WTC11 (cell line): Measurements from ENCODE around the gene MTFR2. TPM values are rescaled to one million over a fixed set of nuclear protein-coding genes. Genes with fewer than 3 reads are reported as not detected.
A peak's percentile ranks its signal among the peaks of the same experiment; 100 is the strongest.

Experiments
- ATAC-seq: fragments of 200-7000 bp; cut with Tn5 transposase; 2 replicates; pipeline ENCODE4 v1.10.0; 2021; ENCODE audit warnings: mild to moderate bottlenecking, moderate library complexity
- CTCF ChIA-PET: fragments of 300-600 bp; sonication (Branson Sonifier 250); formaldehyde crosslinking; loops from one replicate; lab custom pipeline; 2021; ENCODE audit warnings: antibody characterized with exemption; lab: Charles Lee
- POLR2A ChIA-PET: fragments of 350-600 bp; sonication (Branson Sonifier 250); formaldehyde crosslinking; loops from one replicate; lab custom pipeline; 2021; ENCODE audit warnings: antibody characterized with exemption; lab: Charles Lee
- DNase-seq: peaks from one replicate; pipeline ENCODE4 v3.0.0; 2021; ENCODE audit warnings: low spot score
- H3K27ac Mint-ChIP-seq: 2 replicates; pipeline ENCODE4 v1.8.0; 2021; ENCODE audit warnings: mixed read lengths
- H3K27me3 Mint-ChIP-seq: 2 replicates; pipeline ENCODE4 v1.8.0; 2021; ENCODE audit warnings: low read depth, mild to moderate bottlenecking, moderate library complexity, mixed read lengths
- H3K36me3 Mint-ChIP-seq: 2 replicates; pipeline ENCODE4 v1.8.0; 2021; ENCODE audit warnings: mixed read lengths
- H3K4me1 Mint-ChIP-seq: 2 replicates; pipeline ENCODE4 v1.8.0; 2022; ENCODE audit warnings: mixed read lengths
- H3K4me3 Mint-ChIP-seq: 2 replicates; pipeline ENCODE4 v1.8.0; 2021; ENCODE audit warnings: mild to moderate bottlenecking, moderate library complexity, mixed read lengths
- H3K9me3 Mint-ChIP-seq: 2 replicates; pipeline ENCODE4 v1.8.0; 2021; ENCODE audit warnings: mixed read lengths
- ATF2 ChIP-seq: sonication (generic); formaldehyde crosslinking; IDR thresholded peaks from 2 replicates; pipeline ENCODE4 v1.8.1; 2022; ENCODE audit warnings: low read depth, missing genetic modification reagents, borderline replicate concordance
- ATF3 ChIP-seq: sonication (generic); formaldehyde crosslinking; conservative IDR thresholded peaks from 2 replicates; pipeline ENCODE4 v1.8.1; 2022; ENCODE audit warnings: mild to moderate bottlenecking, missing genetic modification reagents
- CREB1 ChIP-seq: sonication (generic); formaldehyde crosslinking; IDR thresholded peaks from 2 replicates; pipeline ENCODE4 v1.8.0; 2023; ENCODE audit warnings: mild to moderate bottlenecking, missing genetic modification reagents
- CREM ChIP-seq: sonication (generic); formaldehyde crosslinking; IDR thresholded peaks from 2 replicates; pipeline ENCODE4 v1.8.1; 2022; ENCODE audit warnings: mild to moderate bottlenecking, missing genetic modification reagents, moderate library complexity
- CTCF ChIP-seq: fragments of 200-600 bp; IDR thresholded peaks from 2 replicates; pipeline ENCODE4 v1.8.0; 2022; ENCODE audit warnings: antibody characterized with exemption
- E2F4 ChIP-seq: sonication (generic); formaldehyde crosslinking; IDR thresholded peaks from 2 replicates; pipeline ENCODE4 v1.8.1; 2022; ENCODE audit warnings: low read depth, mild to moderate bottlenecking, moderate library complexity, missing genetic modification reagents, borderline replicate concordance
- ESRRA ChIP-seq: sonication (generic); formaldehyde crosslinking; IDR thresholded peaks from 2 replicates; pipeline ENCODE4 v1.8.1; 2022; ENCODE audit warnings: mild to moderate bottlenecking, missing genetic modification reagents, borderline replicate concordance
- FOXP1 ChIP-seq: sonication (generic); formaldehyde crosslinking; IDR thresholded peaks from 2 replicates; pipeline ENCODE4 v1.8.0; 2022; ENCODE audit warnings: missing genetic modification reagents, mild to moderate bottlenecking, moderate library complexity, borderline replicate concordance
- GABPB1 ChIP-seq: sonication (generic); formaldehyde crosslinking; IDR thresholded peaks from 2 replicates; pipeline ENCODE4 v1.8.1; 2023; ENCODE audit warnings: mild to moderate bottlenecking, missing genetic modification reagents
- GRHL2 ChIP-seq: fragments of 250-450 bp; sonication (Bioruptor Pico); IDR thresholded peaks from 2 replicates; pipeline ENCODE4 v1.8.0; 2022; ENCODE audit warnings: mild to moderate bottlenecking, moderate library complexity; ENCODE audit not compliant: insufficient replicate concordance, severe bottlenecking
- NR3C1 ChIP-seq: sonication (generic); formaldehyde crosslinking; conservative IDR thresholded peaks from 2 replicates; pipeline ENCODE4 v1.8.1; 2023; ENCODE audit warnings: low read depth, mild to moderate bottlenecking, missing genetic modification reagents
- PRRX2 ChIP-seq: fragments of 250-450 bp; sonication (Bioruptor Pico); IDR thresholded peaks from 2 replicates; pipeline ENCODE4 v1.8.0; 2021; ENCODE audit warnings: mild to moderate bottlenecking
- ZNF138 ChIP-seq: sonication (generic); formaldehyde crosslinking; conservative IDR thresholded peaks from 2 replicates; pipeline ENCODE4 v1.8.1; 2022; ENCODE audit warnings: mild to moderate bottlenecking, moderate library complexity, missing genetic modification reagents
- ZNF232 ChIP-seq: sonication (generic); formaldehyde crosslinking; IDR thresholded peaks from 2 replicates; pipeline ENCODE4 v1.8.0; 2022; ENCODE audit warnings: mild to moderate bottlenecking, missing genetic modification reagents
- ZNF423 ChIP-seq: fragments of 250-450 bp; sonication (Bioruptor Pico); IDR thresholded peaks from 2 replicates; pipeline ENCODE4 v2.1.2; 2022; ENCODE audit warnings: mild to moderate bottlenecking, moderate library complexity
- total RNA-seq: library from RNA; stranded (reverse); gene quantifications from 3 replicates; pipeline ENCODE4 v1.2.3, GENCODE V29; 2021
- TF ChIP-seq, protein P1 (sequence below): sonication (generic); formaldehyde crosslinking; conservative IDR thresholded peaks from 2 replicates; pipeline ENCODE4 v1.8.1; 2023; ENCODE audit warnings: mild to moderate bottlenecking, low read depth, missing genetic modification reagents, moderate library complexity
- TF ChIP-seq, protein P2 (sequence below): sonication (generic); formaldehyde crosslinking; IDR thresholded peaks from 2 replicates; pipeline ENCODE4 v1.8.1; 2022; ENCODE audit warnings: mild to moderate bottlenecking, missing genetic modification reagents, moderate library complexity, borderline replicate concordance
- TF ChIP-seq, protein P3 (sequence below): sonication (generic); formaldehyde crosslinking; IDR thresholded peaks from 2 replicates; pipeline ENCODE4 v1.8.1; 2023; ENCODE audit warnings: mild to moderate bottlenecking, missing genetic modification reagents, moderate library complexity

The MTFR2 gene
- total RNA-seq, 1 experiment from 2014 or later = 8.5 TPM

DNA sequence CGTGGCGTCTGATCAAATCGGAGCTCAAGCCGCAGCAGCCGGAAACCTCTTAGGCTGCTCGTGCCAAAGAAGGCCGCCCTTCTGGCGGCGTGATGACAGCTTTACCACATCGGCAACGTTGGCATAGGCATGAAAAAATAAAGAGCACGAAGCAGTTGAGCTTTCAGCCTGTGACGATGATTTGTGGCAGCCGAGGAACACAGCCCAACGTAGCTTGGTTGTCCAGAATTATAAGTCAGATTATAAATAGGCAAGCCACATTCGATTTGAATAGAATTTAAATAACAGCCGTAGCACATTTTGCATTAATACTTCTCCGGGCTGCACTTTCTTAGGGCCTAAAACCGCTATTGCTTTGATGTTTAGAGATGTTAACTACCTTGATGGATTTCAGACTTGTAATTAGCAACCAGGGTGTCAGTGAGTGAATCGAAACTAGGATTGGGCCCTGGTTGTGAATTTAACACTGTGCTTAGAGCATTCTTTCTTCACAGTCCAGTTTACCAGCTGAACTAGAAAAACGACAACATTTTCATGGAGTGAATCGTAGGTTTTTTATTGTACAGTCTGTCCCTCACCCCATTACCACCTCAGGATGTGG lies 40.4 kb upstream of the MTFR2 start (continued):
- TF ChIP-seq, protein P1, sequence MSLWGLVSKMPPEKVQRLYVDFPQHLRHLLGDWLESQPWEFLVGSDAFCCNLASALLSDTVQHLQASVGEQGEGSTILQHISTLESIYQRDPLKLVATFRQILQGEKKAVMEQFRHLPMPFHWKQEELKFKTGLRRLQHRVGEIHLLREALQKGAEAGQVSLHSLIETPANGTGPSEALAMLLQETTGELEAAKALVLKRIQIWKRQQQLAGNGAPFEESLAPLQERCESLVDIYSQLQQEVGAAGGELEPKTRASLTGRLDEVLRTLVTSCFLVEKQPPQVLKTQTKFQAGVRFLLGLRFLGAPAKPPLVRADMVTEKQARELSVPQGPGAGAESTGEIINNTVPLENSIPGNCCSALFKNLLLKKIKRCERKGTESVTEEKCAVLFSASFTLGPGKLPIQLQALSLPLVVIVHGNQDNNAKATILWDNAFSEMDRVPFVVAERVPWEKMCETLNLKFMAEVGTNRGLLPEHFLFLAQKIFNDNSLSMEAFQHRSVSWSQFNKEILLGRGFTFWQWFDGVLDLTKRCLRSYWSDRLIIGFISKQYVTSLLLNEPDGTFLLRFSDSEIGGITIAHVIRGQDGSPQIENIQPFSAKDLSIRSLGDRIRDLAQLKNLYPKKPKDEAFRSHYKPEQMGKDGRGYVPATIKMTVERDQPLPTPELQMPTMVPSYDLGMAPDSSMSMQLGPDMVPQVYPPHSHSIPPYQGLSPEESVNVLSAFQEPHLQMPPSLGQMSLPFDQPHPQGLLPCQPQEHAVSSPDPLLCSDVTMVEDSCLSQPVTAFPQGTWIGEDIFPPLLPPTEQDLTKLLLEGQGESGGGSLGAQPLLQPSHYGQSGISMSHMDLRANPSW (CRISPR knock-in tag) = no peak
- no peak for TF ChIP-seq CREB1 (CRISPR knock-in tag)
- TF ChIP-seq GABPB1 (CRISPR knock-in tag) = peak; percentile 2; the same call in 1 of the 2 replicates

DNA sequence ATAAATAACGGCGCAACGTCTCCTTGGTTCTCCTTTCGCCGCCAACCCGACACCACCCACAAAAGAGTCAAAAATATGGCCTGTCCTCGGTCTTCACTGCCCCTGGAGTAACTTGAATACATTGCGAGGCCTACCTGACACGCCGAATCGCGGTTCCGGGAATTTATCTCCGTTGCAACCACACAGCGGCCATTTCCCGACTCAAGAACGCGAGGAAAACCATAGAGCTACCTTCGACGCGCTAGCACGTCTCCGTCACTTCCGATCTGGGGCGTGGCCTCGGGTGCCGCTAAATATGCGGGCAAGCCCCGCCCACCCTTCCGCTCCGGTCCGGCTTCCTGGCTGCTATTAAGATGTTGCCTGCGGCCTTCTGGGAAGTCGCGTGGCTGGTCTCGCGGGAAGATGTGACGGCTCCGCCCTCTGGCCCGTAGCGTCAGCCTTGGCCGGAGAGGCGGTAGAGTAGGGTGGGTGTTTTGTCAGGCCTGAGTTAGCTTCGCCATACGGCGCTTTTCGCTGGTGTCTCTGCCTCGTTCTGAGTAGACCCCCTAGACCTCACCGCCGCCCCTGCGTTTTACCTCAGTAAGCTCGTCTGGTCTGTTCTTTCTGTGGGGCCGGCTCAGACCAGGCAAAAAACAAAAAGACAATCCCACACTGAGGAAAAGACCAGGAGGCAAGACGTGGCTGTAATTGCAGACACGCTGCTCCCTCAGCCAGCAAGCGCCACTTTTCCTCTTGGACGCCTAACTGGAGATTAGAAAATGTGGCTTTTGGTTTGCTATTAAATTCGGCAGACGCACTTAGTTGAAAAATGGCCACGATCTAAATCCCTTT lies 39.7 kb upstream of the MTFR2 start, which contains the start of gene BCLAF1:
TSS of gene BCLAF1 (minus strand) at position 268 of the 831 bp plus-strand sequence. CDS start 9,980 bp downstream, outside the sequence.
- ATAC-seq (peak; percentile 95), DNase-seq (peak; percentile 99)
- no peaks in the 10 kb centered on the region for H3K27me3 Mint-ChIP-seq
- H3K9me3 Mint-ChIP-seq = no peaks in the 10 kb centered on the region
- peak within 1 kb of the TSS; percentile 100 for H3K27ac Mint-ChIP-seq
- H3K4me1 Mint-ChIP-seq = peaks cover 42% of the 10 kb centered on the region
- ChIA-PET POLR2A (interaction anchor here (0.6 to 1.7 kb wide), 14 partner anchors 8 to 787 kb away, joined by 3 to 11 read pairs (median 4); partner anchors contain the start of genes MAP3K5, MAP7 and MTFR2), CTCF (interaction anchor here (0.9 to 1.6 kb wide), 9 partner anchors 11 to 1025 kb away, joined by 3 to 19 read pairs (median 4); partner anchors contain the start of genes MAP3K5 and MAP7)
- H3K36me3 Mint-ChIP-seq = peaks cover 9% of the 10 kb centered on the region
- H3K4me3 Mint-ChIP-seq = peak within 1 kb of the TSS; percentile 100
- TF ChIP-seq GRHL2 (no peak), CTCF (no peak), GABPB1 (CRISPR knock-in tag) (peak; percentile 68), E2F4 (no peak), PRRX2 (CRISPR knock-in tag) (no peak; the same call in 1 of the 2 replicates), ATF2 (CRISPR knock-in tag) (no peak), CREM (CRISPR knock-in tag) (peak; percentile 91), ZNF138 (CRISPR knock-in tag) (no peak), ZNF232 (CRISPR knock-in tag) (no peak), FOXP1 (CRISPR knock-in tag) (no peak), ESRRA (CRISPR knock-in tag) (no peak), NR3C1 (CRISPR knock-in tag) (no peak), ZNF423 (CRISPR knock-in tag) (no peak), ATF3 (no peak)
- TF ChIP-seq, protein P2, sequence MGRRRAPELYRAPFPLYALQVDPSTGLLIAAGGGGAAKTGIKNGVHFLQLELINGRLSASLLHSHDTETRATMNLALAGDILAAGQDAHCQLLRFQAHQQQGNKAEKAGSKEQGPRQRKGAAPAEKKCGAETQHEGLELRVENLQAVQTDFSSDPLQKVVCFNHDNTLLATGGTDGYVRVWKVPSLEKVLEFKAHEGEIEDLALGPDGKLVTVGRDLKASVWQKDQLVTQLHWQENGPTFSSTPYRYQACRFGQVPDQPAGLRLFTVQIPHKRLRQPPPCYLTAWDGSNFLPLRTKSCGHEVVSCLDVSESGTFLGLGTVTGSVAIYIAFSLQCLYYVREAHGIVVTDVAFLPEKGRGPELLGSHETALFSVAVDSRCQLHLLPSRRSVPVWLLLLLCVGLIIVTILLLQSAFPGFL (CRISPR knock-in tag) = 0 out of 2 replicates have a peak, but pooled peaks have one; percentile 47
- TF ChIP-seq, protein P3, sequence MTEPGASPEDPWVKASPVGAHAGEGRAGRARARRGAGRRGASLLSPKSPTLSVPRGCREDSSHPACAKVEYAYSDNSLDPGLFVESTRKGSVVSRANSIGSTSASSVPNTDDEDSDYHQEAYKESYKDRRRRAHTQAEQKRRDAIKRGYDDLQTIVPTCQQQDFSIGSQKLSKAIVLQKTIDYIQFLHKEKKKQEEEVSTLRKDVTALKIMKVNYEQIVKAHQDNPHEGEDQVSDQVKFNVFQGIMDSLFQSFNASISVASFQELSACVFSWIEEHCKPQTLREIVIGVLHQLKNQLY (CRISPR knock-in tag) = no peak
